ENCODE measurements around the gene HS6ST1.

The HS6ST1 gene

GRCh38 chr2:128360711-128361110, 42.0 kb upstream of the HS6ST1 start:
- no peaks in the 10 kb centered on the region for H3K27me3 ChIP-seq
- no peak overlapping the region for H3K4me3 ChIP-seq (ENCODE audit: low read depth in 1 of 2, low read length in 1 of 2)
- TF ChIP-seq CTCF (IDR thresholded peaks at IDR 0.05), result no peak

GRCh38 chr2:128359841-128360240, 41.2 kb upstream of the HS6ST1 start:
- Histone ChIP-seq H3K27me3 (no peaks in the 10 kb centered on the region), H3K9me3 (no peaks in the 10 kb centered on the region), H3K4me3 (ENCODE audit: low read depth in 1 of 2, low read length in 1 of 2) (no peak overlapping the region), H3K36me3 (no peaks in the 10 kb centered on the region), H3K27ac (no peak overlapping the region), H3K4me1 (ENCODE audit: control insufficient read depth in 1 of 2, insufficient read depth in 1 of 2, low read depth in 1 of 2, low read length in 1 of 2) (no peaks in the 10 kb centered on the region)
- no peak for TF ChIP-seq CTCF (IDR thresholded peaks at IDR 0.05)

More at GRCh38 chr2:128360711-128361110, 42.0 kb upstream of the HS6ST1 start:
- Histone ChIP-seq H3K9me3 (no peaks in the 10 kb centered on the region), H3K36me3 (no peaks in the 10 kb centered on the region), H3K27ac (no peak overlapping the region), H3K4me1 (ENCODE audit: control insufficient read depth in 1 of 2, insufficient read depth in 1 of 2, low read depth in 1 of 2, low read length in 1 of 2) (no peaks in the 10 kb centered on the region)

- Histone ChIP-seq H3K27me3 (no peaks in the 10 kb centered on the region), H3K4me3 (ENCODE audit: low read depth in 1 of 2, low read length in 1 of 2) (no peak overlapping the region), H3K36me3 (no peaks in the 10 kb centered on the region), H3K9me3 (no peaks in the 10 kb centered on the region), H3K4me1 (ENCODE audit: control insufficient read depth in 1 of 2, insufficient read depth in 1 of 2, low read depth in 1 of 2, low read length in 1 of 2) (no peaks in the 10 kb centered on the region), H3K27ac (no peak overlapping the region)
- no peak for TF ChIP-seq CTCF (IDR thresholded peaks at IDR 0.05)
Measured at GRCh38 chr2:128358941-128359731, 40.5 kb upstream of the HS6ST1 start.

GRCh38 chr2:128357506-128358370, 39.1 kb upstream of the HS6ST1 start:
- no peak for TF ChIP-seq CTCF (IDR thresholded peaks at IDR 0.05)
- no peaks in the 10 kb centered on the region for H3K9me3 ChIP-seq
- no peaks in the 10 kb centered on the region for H3K36me3 ChIP-seq
- H3K27me3 ChIP-seq, result no peaks in the 10 kb centered on the region
- no peak overlapping the region for H3K4me3 ChIP-seq (ENCODE audit: low read depth in 1 of 2, low read length in 1 of 2)
- H3K27ac ChIP-seq, result no peak overlapping the region
- H3K4me1 ChIP-seq (ENCODE audit: control insufficient read depth in 1 of 2, insufficient read depth in 1 of 2, low read depth in 1 of 2, low read length in 1 of 2), result no peaks in the 10 kb centered on the region

GRCh38 chr2:128356127-128356526, 37.5 kb upstream of the HS6ST1 start:
- Histone ChIP-seq H3K4me3 (ENCODE audit: low read depth in 1 of 2, low read length in 1 of 2) (no peak overlapping the region), H3K27ac (no peak overlapping the region), H3K4me1 (ENCODE audit: control insufficient read depth in 1 of 2, insufficient read depth in 1 of 2, low read depth in 1 of 2, low read length in 1 of 2) (no peaks in the 10 kb centered on the region), H3K27me3 (no peaks in the 10 kb centered on the region), H3K9me3 (no peaks in the 10 kb centered on the region), H3K36me3 (no peaks in the 10 kb centered on the region)
- TF ChIP-seq CTCF (IDR thresholded peaks at IDR 0.05), result no peak

Data from neutrophil (primary cell).